DOHH2 (cell line): ENCODE results near the gene FBXO15.

ENCODE experiments used
- H3F3A ChIP-seq: fragments of 200-600 bp; sonication (generic), shearing (Covaris generic); 2 replicates; pipeline ENCODE4 v1.6.0; 2016; ENCODE audit warnings: antibody characterized with exemption, mild to moderate bottlenecking; ENCODE audit not compliant: control insufficient read depth, insufficient read depth
- H3K27ac ChIP-seq: fragments of 200-600 bp; sonication (generic); 2 replicates; pipeline ENCODE4 v1.5.1; 2014; ENCODE audit warnings: low read depth, mild to moderate bottlenecking, low read length, moderate library complexity
- H3K27me3 ChIP-seq: fragments of 200-600 bp; sonication (generic); 2 replicates; pipeline ENCODE4 v1.6.1; 2014; ENCODE audit warnings: mild to moderate bottlenecking, low read length, mixed read lengths; ENCODE audit not compliant: control insufficient read depth
- H3K36me3 ChIP-seq: fragments of 200-600 bp; sonication (generic); 2 replicates; pipeline ENCODE4 v1.6.1; 2014; ENCODE audit warnings: mild to moderate bottlenecking, low read length, moderate library complexity, mixed read lengths; ENCODE audit not compliant: control insufficient read depth
- H3K4me1 ChIP-seq: fragments of 200-600 bp; sonication (generic); 2 replicates; pipeline ENCODE4 v1.6.1; 2014; ENCODE audit warnings: mild to moderate bottlenecking, low read length, mixed read lengths; ENCODE audit not compliant: control insufficient read depth
- H3K4me2 ChIP-seq: fragments of 200-600 bp; sonication (generic); 2 replicates; pipeline ENCODE4 v1.6.0; 2014; ENCODE audit warnings: mild to moderate bottlenecking, low read length, moderate library complexity
- H3K4me3 ChIP-seq: fragments of 200-600 bp; sonication (generic); 2 replicates; pipeline ENCODE4 v1.5.1; 2014; ENCODE audit warnings: mild to moderate bottlenecking, low read length, mixed read lengths
- H3K79me2 ChIP-seq: fragments of 200-600 bp; sonication (generic); 2 replicates; pipeline ENCODE4 v1.6.1; 2014; ENCODE audit warnings: mild to moderate bottlenecking, low read length, mixed read lengths; ENCODE audit not compliant: control insufficient read depth
- H3K9me2 ChIP-seq: fragments of 200-600 bp; sonication (generic); replicated peaks from 2 replicates; pipeline ENCODE4 v1.6.1; 2014; ENCODE audit warnings: mild to moderate bottlenecking, low read length, mixed read lengths; ENCODE audit not compliant: control insufficient read depth
- H3K9me3 ChIP-seq: fragments of 200-600 bp; sonication (generic); 2 replicates; pipeline ENCODE4 v1.6.1; 2014; ENCODE audit warnings: antibody characterized with exemption, low read length, mixed read lengths; ENCODE audit not compliant: control insufficient read depth, insufficient read depth
- H4K20me1 ChIP-seq: fragments of 200-600 bp; sonication (generic); 2 replicates; pipeline ENCODE4 v1.6.0; 2014; ENCODE audit warnings: low read depth, mild to moderate bottlenecking, antibody characterized with exemption, low read length, moderate library complexity; ENCODE audit not compliant: control insufficient read depth, insufficient read depth
- CTCF ChIP-seq: fragments of 200-600 bp; sonication (generic); IDR thresholded peaks from one replicate; pipeline ENCODE4 v1.5.1; 2014; ENCODE audit warnings: antibody characterized with exemption, mild to moderate bottlenecking, low read depth, low read length; ENCODE audit not compliant: poor library complexity, severe bottlenecking
- EZH2phosphoT487 ChIP-seq: fragments of 200-600 bp; sonication (generic); IDR thresholded peaks from 2 replicates; pipeline ENCODE4 v1.6.1; 2017; ENCODE audit warnings: borderline replicate concordance, mild to moderate bottlenecking, antibody characterized with exemption, low read length, moderate library complexity, mixed read lengths

FBXO15 gene

DNA sequence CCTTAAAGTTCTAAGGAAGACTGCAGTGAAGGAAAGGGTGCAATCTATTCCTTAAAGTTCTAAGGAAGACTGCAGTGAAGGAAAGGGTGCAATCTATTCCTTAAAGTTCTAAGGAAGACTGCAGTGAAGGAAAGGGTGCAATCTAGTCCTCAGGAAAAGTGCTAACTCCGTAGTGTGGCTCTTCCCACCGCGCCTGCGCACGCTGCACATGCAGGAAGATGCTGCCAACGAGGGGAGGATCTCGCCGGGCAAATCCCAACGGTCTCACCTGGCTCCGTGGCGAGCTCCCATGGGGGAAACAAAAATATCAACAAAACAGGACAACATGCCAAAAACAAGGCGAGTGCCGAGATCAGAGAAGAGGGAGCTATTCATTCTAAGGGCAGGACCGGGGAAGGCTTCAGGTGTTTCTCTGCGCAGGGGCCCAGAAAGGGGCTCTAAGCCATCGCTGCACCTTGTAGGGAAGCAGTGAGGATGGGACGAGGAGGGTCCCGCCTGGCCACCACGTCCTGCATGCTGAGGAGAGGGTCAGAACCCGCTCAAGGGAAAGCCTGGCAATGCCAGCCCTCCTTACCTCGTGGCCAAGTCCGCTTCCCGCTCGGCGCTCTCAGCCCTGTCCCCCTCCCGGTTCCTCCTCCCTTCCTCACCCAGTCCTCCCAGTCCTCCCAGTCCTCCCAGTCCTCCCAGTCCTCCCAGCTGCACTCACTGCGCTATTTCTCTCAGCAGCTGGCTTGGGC, 25.2 kb upstream of the FBXO15 start:
- H3K9me2 ChIP-seq: no peaks in the 10 kb centered on the region
- H3K4me3 ChIP-seq: no peak overlapping the region
- no peaks in the 10 kb centered on the region for H3K79me2 ChIP-seq
- no peaks in the 10 kb centered on the region for H3K4me1 ChIP-seq
- H4K20me1 ChIP-seq: no peaks in the 10 kb centered on the region
- TF ChIP-seq CTCF: no peak
- TF ChIP-seq EZH2phosphoT487: no peak
- no peak overlapping the region for H3K27ac ChIP-seq
- H3K27me3 ChIP-seq: peaks cover 17% of the 10 kb centered on the region
- H3K4me2 ChIP-seq: no peak overlapping the region
- no peaks in the 10 kb centered on the region for H3K9me3 ChIP-seq
- H3F3A ChIP-seq: no peaks in the 10 kb centered on the region
- H3K36me3 ChIP-seq: no peaks in the 10 kb centered on the region

DNA sequence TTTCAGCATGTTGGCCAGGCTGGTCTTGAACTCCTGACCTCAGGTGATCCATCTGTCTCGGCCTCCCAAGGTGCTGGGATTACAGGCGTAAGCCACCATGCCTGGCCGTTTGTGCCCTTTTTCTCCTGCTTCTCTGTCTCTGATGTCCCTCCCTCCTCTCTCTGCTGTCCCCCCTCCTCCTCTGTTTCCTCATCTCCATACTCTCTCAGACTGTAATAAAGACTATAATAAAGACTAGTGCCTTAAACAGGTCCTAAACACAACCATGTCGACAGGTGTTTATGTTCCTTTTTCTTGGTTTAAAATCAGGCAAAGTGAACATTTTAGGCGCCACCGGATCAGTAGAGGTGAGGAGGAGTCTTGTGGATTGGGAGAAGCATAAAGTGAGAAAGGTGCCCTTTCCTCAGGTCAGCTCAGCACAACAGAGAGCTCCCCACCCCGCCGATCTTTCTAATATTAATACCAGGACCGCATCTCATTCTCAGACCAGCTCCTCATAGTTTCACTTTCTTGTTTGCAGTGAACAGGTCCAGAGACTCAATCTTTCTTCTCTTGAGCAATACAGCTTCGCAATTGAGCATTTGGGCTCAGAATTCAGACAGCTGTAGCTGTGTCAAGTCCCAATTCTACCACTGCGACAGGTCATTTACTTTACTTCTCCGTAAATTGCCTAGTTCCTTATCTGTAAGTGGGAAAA, 24.4 kb upstream of the FBXO15 start:
- no peaks in the 10 kb centered on the region for H4K20me1 ChIP-seq
- TF ChIP-seq EZH2phosphoT487: no peak
- no peak for TF ChIP-seq CTCF
- no peak overlapping the region for H3K4me2 ChIP-seq
- H3K9me2 ChIP-seq: no peaks in the 10 kb centered on the region
- no peaks in the 10 kb centered on the region for H3K4me1 ChIP-seq
- H3K9me3 ChIP-seq: no peaks in the 10 kb centered on the region
- no peaks in the 10 kb centered on the region for H3F3A ChIP-seq
- H3K36me3 ChIP-seq: no peaks in the 10 kb centered on the region
- no peak overlapping the region for H3K27ac ChIP-seq
- peaks cover 15% of the 10 kb centered on the region for H3K27me3 ChIP-seq
- no peak overlapping the region for H3K4me3 ChIP-seq
- no peaks in the 10 kb centered on the region for H3K79me2 ChIP-seq

- H3K27ac ChIP-seq: no peak overlapping the region
- H3K27me3 ChIP-seq: peaks cover 10% of the 10 kb centered on the region
- H3K9me2 ChIP-seq: no peaks in the 10 kb centered on the region
- H3K4me2 ChIP-seq: no peak overlapping the region
- H3K4me3 ChIP-seq: no peak overlapping the region
- H3K36me3 ChIP-seq: 0 out of 2 replicates have a peak, but pooled peaks cover 2% of the 10 kb centered on the region
- H3K4me1 ChIP-seq: no peaks in the 10 kb centered on the region
- H3K79me2 ChIP-seq: no peaks in the 10 kb centered on the region
- no peaks in the 10 kb centered on the region for H4K20me1 ChIP-seq
- no peaks in the 10 kb centered on the region for H3K9me3 ChIP-seq
- no peak for TF ChIP-seq CTCF
- TF ChIP-seq EZH2phosphoT487: no peak
- peaks cover 8% of the 10 kb centered on the region; the same call in 1 of the 2 replicates for H3F3A ChIP-seq
Measured at GRCh38 chr18:74166386-74166785, 18.8 kb upstream of the FBXO15 start.
